ENCODE measurements around the gene DNM3.

- TF ChIP-seq HDGF (IDR thresholded peaks at IDR 0.05; ENCODE audit: borderline replicate concordance) (no peak), SP1 (IDR thresholded peaks at IDR 0.05) (no peak), CTBP1 (IDR thresholded peaks at IDR 0.05; ENCODE audit: borderline replicate concordance) (no peak), ZNF384 (IDR thresholded peaks at IDR 0.05) (no peak), SUZ12 (IDR thresholded peaks at IDR 0.05) (no peak)
Measured at GRCh38 chr1:172394141-172394751, 552.9 kb downstream of the DNM3 start.
